ENCODE results near the gene OR56A3. TPM values are rescaled to one million over a fixed set of nuclear protein-coding genes. Genes with fewer than 3 reads are reported as not detected.

Gene OR56A3
- total and polyA plus RNA-seq, 2 experiments from 2014 or later: not detected

DNA sequence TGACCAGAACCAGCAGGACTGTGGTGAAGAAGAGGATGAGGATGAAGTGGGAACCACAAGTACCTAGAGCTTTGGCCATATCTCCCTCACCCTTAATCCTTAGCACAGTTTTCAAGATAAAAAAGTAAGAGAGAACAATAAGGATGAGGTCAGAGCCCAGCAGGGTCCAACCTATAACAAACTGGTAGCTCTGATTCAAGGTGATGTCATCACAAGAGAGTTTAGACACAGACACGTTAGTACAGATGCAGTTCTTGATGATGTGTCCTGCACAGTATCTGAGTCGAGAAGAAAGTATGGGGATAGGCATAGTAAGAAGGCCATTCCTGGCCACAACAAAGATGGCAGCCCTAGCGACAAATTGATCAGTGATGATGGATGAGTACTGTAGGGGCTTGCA lies 25.7 kb downstream of the OR56A3 start:
- H2AFZ ChIP-seq: no peak overlapping the region
- peaks cover 8% of the 10 kb centered on the region; the same call in 2 of the 3 replicates for H3K36me3 Mint-ChIP-seq (ENCODE audit: low read depth)
- no peaks in the 10 kb centered on the region for H3K79me2 ChIP-seq (replicated peaks; ENCODE audit: insufficient read depth)
- no peak overlapping the region for H3K4me2 ChIP-seq
- no peaks in the 10 kb centered on the region for H3K4me1 ChIP-seq (ENCODE audit: insufficient read depth)
- no peaks in the 10 kb centered on the region for H3K4me1 Mint-ChIP-seq
- H3K27ac Mint-ChIP-seq: no peak overlapping the region
- DNase-seq (ENCODE audit: low spot score) (no peak), ATAC-seq (no peak)
- H3K9me3 Mint-ChIP-seq: peaks cover 19% of the 10 kb centered on the region
- H3K27ac ChIP-seq (ENCODE audit: low read depth): no peak overlapping the region
- H4K20me1 ChIP-seq (replicated peaks; ENCODE audit: insufficient read depth): no peaks in the 10 kb centered on the region
- no peak overlapping the region for H3K4me3 ChIP-seq
- H3K4me3 Mint-ChIP-seq: no peak overlapping the region
- TF ChIP-seq EZH2 (IDR thresholded peaks at IDR 0.05; ENCODE audit: low read depth, unreplicated experiment) (no peak), ZNF331 (CRISPR knock-in tag; IDR thresholded peaks at IDR 0.05; ENCODE audit: low read depth) (no peak), ZNF114 (CRISPR knock-in tag; IDR thresholded peaks at IDR 0.05) (no peak), JUNB (IDR thresholded peaks at IDR 0.05; ENCODE audit: unreplicated experiment) (no peak), EZH2phosphoT487 (IDR thresholded peaks at IDR 0.05; ENCODE audit: unreplicated experiment) (no peak), STAT1 (IDR thresholded peaks at IDR 0.05; ENCODE audit: unreplicated experiment) (no peak), POLR2AphosphoS5 (IDR thresholded peaks at IDR 0.05; ENCODE audit: low read depth) (no peak), CREB1 (CRISPR knock-in tag; IDR thresholded peaks at IDR 0.05; ENCODE audit: low read depth) (no peak), NANOG (IDR thresholded peaks at IDR 0.05; ENCODE audit: borderline replicate concordance) (no peak)
- TF ChIP-seq, protein P1, sequence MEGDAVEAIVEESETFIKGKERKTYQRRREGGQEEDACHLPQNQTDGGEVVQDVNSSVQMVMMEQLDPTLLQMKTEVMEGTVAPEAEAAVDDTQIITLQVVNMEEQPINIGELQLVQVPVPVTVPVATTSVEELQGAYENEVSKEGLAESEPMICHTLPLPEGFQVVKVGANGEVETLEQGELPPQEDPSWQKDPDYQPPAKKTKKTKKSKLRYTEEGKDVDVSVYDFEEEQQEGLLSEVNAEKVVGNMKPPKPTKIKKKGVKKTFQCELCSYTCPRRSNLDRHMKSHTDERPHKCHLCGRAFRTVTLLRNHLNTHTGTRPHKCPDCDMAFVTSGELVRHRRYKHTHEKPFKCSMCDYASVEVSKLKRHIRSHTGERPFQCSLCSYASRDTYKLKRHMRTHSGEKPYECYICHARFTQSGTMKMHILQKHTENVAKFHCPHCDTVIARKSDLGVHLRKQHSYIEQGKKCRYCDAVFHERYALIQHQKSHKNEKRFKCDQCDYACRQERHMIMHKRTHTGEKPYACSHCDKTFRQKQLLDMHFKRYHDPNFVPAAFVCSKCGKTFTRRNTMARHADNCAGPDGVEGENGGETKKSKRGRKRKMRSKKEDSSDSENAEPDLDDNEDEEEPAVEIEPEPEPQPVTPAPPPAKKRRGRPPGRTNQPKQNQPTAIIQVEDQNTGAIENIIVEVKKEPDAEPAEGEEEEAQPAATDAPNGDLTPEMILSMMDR (conservative IDR thresholded peaks at IDR 0.05; ENCODE audit: low read depth in 2 of 2): no peak
- TF ChIP-seq, protein P2, sequence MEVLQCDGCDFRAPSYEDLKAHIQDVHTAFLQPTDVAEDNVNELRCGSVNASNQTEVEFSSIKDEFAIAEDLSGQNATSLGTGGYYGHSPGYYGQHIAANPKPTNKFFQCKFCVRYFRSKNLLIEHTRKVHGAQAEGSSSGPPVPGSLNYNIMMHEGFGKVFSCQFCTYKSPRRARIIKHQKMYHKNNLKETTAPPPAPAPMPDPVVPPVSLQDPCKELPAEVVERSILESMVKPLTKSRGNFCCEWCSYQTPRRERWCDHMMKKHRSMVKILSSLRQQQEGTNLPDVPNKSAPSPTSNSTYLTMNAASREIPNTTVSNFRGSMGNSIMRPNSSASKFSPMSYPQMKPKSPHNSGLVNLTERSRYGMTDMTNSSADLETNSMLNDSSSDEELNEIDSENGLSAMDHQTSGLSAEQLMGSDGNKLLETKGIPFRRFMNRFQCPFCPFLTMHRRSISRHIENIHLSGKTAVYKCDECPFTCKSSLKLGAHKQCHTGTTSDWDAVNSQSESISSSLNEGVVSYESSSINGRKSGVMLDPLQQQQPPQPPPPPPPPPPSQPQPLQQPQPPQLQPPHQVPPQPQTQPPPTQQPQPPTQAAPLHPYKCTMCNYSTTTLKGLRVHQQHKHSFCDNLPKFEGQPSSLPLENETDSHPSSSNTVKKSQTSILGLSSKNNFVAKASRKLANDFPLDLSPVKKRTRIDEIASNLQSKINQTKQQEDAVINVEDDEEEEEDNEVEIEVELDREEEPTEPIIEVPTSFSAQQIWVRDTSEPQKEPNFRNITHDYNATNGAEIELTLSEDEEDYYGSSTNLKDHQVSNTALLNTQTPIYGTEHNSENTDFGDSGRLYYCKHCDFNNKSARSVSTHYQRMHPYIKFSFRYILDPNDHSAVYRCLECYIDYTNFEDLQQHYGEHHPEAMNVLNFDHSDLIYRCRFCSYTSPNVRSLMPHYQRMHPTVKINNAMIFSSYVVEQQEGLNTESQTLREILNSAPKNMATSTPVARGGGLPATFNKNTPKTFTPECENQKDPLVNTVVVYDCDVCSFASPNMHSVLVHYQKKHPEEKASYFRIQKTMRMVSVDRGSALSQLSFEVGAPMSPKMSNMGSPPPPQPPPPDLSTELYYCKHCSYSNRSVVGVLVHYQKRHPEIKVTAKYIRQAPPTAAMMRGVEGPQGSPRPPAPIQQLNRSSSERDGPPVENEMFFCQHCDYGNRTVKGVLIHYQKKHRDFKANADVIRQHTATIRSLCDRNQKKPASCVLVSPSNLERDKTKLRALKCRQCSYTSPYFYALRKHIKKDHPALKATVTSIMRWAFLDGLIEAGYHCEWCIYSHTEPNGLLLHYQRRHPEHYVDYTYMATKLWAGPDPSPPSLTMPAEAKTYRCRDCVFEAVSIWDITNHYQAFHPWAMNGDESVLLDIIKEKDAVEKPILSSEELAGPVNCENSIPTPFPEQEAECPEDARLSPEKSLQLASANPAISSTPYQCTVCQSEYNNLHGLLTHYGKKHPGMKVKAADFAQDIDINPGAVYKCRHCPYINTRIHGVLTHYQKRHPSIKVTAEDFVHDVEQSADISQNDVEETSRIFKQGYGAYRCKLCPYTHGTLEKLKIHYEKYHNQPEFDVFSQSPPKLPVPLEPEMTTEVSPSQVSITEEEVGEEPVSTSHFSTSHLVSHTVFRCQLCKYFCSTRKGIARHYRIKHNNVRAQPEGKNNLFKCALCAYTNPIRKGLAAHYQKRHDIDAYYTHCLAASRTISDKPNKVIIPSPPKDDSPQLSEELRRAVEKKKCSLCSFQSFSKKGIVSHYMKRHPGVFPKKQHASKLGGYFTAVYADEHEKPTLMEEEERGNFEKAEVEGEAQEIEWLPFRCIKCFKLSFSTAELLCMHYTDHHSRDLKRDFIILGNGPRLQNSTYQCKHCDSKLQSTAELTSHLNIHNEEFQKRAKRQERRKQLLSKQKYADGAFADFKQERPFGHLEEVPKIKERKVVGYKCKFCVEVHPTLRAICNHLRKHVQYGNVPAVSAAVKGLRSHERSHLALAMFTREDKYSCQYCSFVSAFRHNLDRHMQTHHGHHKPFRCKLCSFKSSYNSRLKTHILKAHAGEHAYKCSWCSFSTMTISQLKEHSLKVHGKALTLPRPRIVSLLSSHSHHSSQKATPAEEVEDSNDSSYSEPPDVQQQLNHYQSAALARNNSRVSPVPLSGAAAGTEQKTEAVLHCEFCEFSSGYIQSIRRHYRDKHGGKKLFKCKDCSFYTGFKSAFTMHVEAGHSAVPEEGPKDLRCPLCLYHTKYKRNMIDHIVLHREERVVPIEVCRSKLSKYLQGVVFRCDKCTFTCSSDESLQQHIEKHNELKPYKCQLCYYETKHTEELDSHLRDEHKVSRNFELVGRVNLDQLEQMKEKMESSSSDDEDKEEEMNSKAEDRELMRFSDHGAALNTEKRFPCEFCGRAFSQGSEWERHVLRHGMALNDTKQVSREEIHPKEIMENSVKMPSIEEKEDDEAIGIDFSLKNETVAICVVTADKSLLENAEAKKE (CRISPR knock-in tag; IDR thresholded peaks at IDR 0.05): no peak
- TF ChIP-seq, protein P3, sequence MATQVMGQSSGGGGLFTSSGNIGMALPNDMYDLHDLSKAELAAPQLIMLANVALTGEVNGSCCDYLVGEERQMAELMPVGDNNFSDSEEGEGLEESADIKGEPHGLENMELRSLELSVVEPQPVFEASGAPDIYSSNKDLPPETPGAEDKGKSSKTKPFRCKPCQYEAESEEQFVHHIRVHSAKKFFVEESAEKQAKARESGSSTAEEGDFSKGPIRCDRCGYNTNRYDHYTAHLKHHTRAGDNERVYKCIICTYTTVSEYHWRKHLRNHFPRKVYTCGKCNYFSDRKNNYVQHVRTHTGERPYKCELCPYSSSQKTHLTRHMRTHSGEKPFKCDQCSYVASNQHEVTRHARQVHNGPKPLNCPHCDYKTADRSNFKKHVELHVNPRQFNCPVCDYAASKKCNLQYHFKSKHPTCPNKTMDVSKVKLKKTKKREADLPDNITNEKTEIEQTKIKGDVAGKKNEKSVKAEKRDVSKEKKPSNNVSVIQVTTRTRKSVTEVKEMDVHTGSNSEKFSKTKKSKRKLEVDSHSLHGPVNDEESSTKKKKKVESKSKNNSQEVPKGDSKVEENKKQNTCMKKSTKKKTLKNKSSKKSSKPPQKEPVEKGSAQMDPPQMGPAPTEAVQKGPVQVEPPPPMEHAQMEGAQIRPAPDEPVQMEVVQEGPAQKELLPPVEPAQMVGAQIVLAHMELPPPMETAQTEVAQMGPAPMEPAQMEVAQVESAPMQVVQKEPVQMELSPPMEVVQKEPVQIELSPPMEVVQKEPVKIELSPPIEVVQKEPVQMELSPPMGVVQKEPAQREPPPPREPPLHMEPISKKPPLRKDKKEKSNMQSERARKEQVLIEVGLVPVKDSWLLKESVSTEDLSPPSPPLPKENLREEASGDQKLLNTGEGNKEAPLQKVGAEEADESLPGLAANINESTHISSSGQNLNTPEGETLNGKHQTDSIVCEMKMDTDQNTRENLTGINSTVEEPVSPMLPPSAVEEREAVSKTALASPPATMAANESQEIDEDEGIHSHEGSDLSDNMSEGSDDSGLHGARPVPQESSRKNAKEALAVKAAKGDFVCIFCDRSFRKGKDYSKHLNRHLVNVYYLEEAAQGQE (IDR thresholded peaks at IDR 0.05; ENCODE audit: unreplicated experiment): no peak
- TF ChIP-seq, protein P4, sequence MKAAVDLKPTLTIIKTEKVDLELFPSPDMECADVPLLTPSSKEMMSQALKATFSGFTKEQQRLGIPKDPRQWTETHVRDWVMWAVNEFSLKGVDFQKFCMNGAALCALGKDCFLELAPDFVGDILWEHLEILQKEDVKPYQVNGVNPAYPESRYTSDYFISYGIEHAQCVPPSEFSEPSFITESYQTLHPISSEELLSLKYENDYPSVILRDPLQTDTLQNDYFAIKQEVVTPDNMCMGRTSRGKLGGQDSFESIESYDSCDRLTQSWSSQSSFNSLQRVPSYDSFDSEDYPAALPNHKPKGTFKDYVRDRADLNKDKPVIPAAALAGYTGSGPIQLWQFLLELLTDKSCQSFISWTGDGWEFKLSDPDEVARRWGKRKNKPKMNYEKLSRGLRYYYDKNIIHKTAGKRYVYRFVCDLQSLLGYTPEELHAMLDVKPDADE (IDR thresholded peaks at IDR 0.05): no peak
- peaks cover 1% of the 10 kb centered on the region for H3K27me3 Mint-ChIP-seq (ENCODE audit: insufficient read depth, low read depth, poor library complexity)
- no peaks in the 10 kb centered on the region for H3F3A ChIP-seq (replicated peaks; ENCODE audit: low read depth)
- H3K27me3 ChIP-seq (ENCODE audit: insufficient read depth): no peaks in the 10 kb centered on the region
- H3K36me3 ChIP-seq (ENCODE audit: insufficient read depth): peaks cover 7% of the 10 kb centered on the region; the same call in 1 of the 2 replicates
- 0 out of 2 replicates have a peak, but pooled peaks cover 7% of the 10 kb centered on the region for H3K9me2 ChIP-seq (ENCODE audit: insufficient read depth)

Measured in GM23338 (cell line).